Measurements from ENCODE around the gene ACOX3.

Gene ACOX3

GRCh38 chr4:8383016-8383415 is 57.5 kb downstream of the ACOX3 start:
- Histone ChIP-seq H3K36me3 (ENCODE audit: control insufficient read depth, insufficient read depth, low read length) (peaks cover 16% of the 10 kb centered on the region), H3K9me3 (ENCODE audit: control insufficient read depth, low read length) (no peaks in the 10 kb centered on the region), H3K27me3 (replicated peaks; ENCODE audit: control insufficient read depth, insufficient read depth, low read length, poor library complexity, severe bottlenecking) (no peaks in the 10 kb centered on the region), H3K27ac (ENCODE audit: insufficient read depth, low read length, poor library complexity, severe bottlenecking) (no peak overlapping the region), H3K4me1 (ENCODE audit: control insufficient read depth, insufficient read depth, low read length, poor library complexity, severe bottlenecking) (no peaks in the 10 kb centered on the region), H3K4me3 (ENCODE audit: insufficient read depth, low read depth, low read length, poor library complexity, severe bottlenecking) (no peak overlapping the region)
- no peak for DNase-seq

- H3K4me1 ChIP-seq (ENCODE audit: control insufficient read depth, insufficient read depth, low read length, poor library complexity, severe bottlenecking) = no peaks in the 10 kb centered on the region
- DNase-seq = no peak
- peaks cover 7% of the 10 kb centered on the region for H3K36me3 ChIP-seq (ENCODE audit: control insufficient read depth, insufficient read depth, low read length)
- H3K4me3 ChIP-seq (ENCODE audit: insufficient read depth, low read depth, low read length, poor library complexity, severe bottlenecking) = no peak overlapping the region
- no peaks in the 10 kb centered on the region for H3K9me3 ChIP-seq (ENCODE audit: control insufficient read depth, low read length)
- no peaks in the 10 kb centered on the region for H3K27me3 ChIP-seq (replicated peaks; ENCODE audit: control insufficient read depth, insufficient read depth, low read length, poor library complexity, severe bottlenecking)
- H3K27ac ChIP-seq (ENCODE audit: insufficient read depth, low read length, poor library complexity, severe bottlenecking) = no peak overlapping the region
Observed at GRCh38 chr4:8381814-8382581, 58.5 kb downstream of the ACOX3 start.

- no peaks in the 10 kb centered on the region for H3K4me1 ChIP-seq (ENCODE audit: control insufficient read depth, insufficient read depth, low read length, poor library complexity, severe bottlenecking)
- H3K36me3 ChIP-seq (ENCODE audit: control insufficient read depth, insufficient read depth, low read length) = no peaks in the 10 kb centered on the region
- no peak overlapping the region for H3K4me3 ChIP-seq (ENCODE audit: insufficient read depth, low read depth, low read length, poor library complexity, severe bottlenecking)
- no peak overlapping the region for H3K27ac ChIP-seq (ENCODE audit: insufficient read depth, low read length, poor library complexity, severe bottlenecking)
- H3K27me3 ChIP-seq (replicated peaks; ENCODE audit: control insufficient read depth, insufficient read depth, low read length, poor library complexity, severe bottlenecking) = no peaks in the 10 kb centered on the region
- DNase-seq = no peak
- H3K9me3 ChIP-seq (ENCODE audit: control insufficient read depth, low read length) = no peaks in the 10 kb centered on the region
Observed at GRCh38 chr4:8380511-8381415, 59.8 kb downstream of the ACOX3 start.

DNA sequence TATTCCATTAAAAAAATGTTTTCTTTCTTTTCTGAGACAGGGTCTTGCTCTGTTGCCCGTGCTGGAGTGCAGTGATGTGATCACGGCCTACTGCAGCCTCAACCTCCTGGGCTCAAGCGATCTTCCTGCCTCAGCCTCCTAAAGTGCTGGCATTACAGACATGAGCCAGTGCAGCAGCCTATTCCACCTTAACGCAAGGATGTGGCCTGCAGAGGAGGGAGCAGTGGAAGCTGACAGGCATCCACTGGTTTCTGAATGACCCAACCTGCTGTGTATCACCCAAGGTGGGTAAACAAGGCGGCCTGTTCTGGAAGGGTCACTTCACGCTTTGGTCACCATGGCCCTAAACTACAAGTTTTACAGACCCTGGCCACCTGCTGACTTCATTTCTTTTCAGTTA is 60.8 kb downstream of the ACOX3 start:
- no peak overlapping the region for H3K27ac ChIP-seq (ENCODE audit: insufficient read depth, low read length, poor library complexity, severe bottlenecking)
- no peaks in the 10 kb centered on the region for H3K9me3 ChIP-seq (ENCODE audit: control insufficient read depth, low read length)
- no peaks in the 10 kb centered on the region for H3K36me3 ChIP-seq (ENCODE audit: control insufficient read depth, insufficient read depth, low read length)
- no peaks in the 10 kb centered on the region for H3K27me3 ChIP-seq (replicated peaks; ENCODE audit: control insufficient read depth, insufficient read depth, low read length, poor library complexity, severe bottlenecking)
- DNase-seq = no peak
- H3K4me3 ChIP-seq (ENCODE audit: insufficient read depth, low read depth, low read length, poor library complexity, severe bottlenecking) = no peak overlapping the region
- no peaks in the 10 kb centered on the region for H3K4me1 ChIP-seq (ENCODE audit: control insufficient read depth, insufficient read depth, low read length, poor library complexity, severe bottlenecking)

DNA sequence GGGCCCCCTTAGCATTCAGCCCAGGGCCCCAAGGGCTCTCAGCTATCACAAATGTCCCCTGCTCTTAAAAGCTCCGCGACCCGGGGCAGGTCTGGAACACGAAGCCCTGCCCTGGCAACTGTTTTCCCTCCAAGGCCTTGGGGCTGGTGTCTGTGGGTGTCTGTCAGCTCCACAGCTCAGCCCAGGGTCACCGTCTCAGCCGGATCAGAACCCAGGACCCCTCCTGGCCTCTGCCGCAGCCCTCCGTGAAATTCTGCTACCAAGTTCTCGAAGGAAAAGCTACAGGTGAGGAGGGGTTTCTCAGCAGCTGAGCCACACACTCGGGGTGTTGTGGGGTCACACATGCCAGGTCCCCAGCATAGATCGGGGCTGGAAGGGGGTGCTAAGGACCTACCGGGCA is 61.2 kb downstream of the ACOX3 start:
- Histone ChIP-seq H3K9me3 (ENCODE audit: control insufficient read depth, low read length) (no peaks in the 10 kb centered on the region), H3K27me3 (replicated peaks; ENCODE audit: control insufficient read depth, insufficient read depth, low read length, poor library complexity, severe bottlenecking) (no peaks in the 10 kb centered on the region), H3K36me3 (ENCODE audit: control insufficient read depth, insufficient read depth, low read length) (no peaks in the 10 kb centered on the region), H3K27ac (ENCODE audit: insufficient read depth, low read length, poor library complexity, severe bottlenecking) (no peak overlapping the region), H3K4me1 (ENCODE audit: control insufficient read depth, insufficient read depth, low read length, poor library complexity, severe bottlenecking) (no peaks in the 10 kb centered on the region), H3K4me3 (ENCODE audit: insufficient read depth, low read depth, low read length, poor library complexity, severe bottlenecking) (no peak overlapping the region)
- no peak for DNase-seq

- Histone ChIP-seq H3K9me3 (ENCODE audit: control insufficient read depth, low read length) (no peaks in the 10 kb centered on the region), H3K27me3 (replicated peaks; ENCODE audit: control insufficient read depth, insufficient read depth, low read length, poor library complexity, severe bottlenecking) (no peaks in the 10 kb centered on the region), H3K27ac (ENCODE audit: insufficient read depth, low read length, poor library complexity, severe bottlenecking) (no peak overlapping the region), H3K4me3 (ENCODE audit: insufficient read depth, low read depth, low read length, poor library complexity, severe bottlenecking) (no peak overlapping the region), H3K4me1 (ENCODE audit: control insufficient read depth, insufficient read depth, low read length, poor library complexity, severe bottlenecking) (no peaks in the 10 kb centered on the region), H3K36me3 (ENCODE audit: control insufficient read depth, insufficient read depth, low read length) (no peaks in the 10 kb centered on the region)
- DNase-seq = no peak
Observed at GRCh38 chr4:8378776-8379175, 61.7 kb downstream of the ACOX3 start.

GRCh38 chr4:8378101-8378724 is 62.3 kb downstream of the ACOX3 start:
- H3K9me3 ChIP-seq (ENCODE audit: control insufficient read depth, low read length) = no peaks in the 10 kb centered on the region
- H3K36me3 ChIP-seq (ENCODE audit: control insufficient read depth, insufficient read depth, low read length) = no peaks in the 10 kb centered on the region
- no peak overlapping the region for H3K4me3 ChIP-seq (ENCODE audit: insufficient read depth, low read depth, low read length, poor library complexity, severe bottlenecking)
- H3K27ac ChIP-seq (ENCODE audit: insufficient read depth, low read length, poor library complexity, severe bottlenecking) = no peak overlapping the region
- DNase-seq = no peak
- H3K4me1 ChIP-seq (ENCODE audit: control insufficient read depth, insufficient read depth, low read length, poor library complexity, severe bottlenecking) = no peaks in the 10 kb centered on the region
- H3K27me3 ChIP-seq (replicated peaks; ENCODE audit: control insufficient read depth, insufficient read depth, low read length, poor library complexity, severe bottlenecking) = no peaks in the 10 kb centered on the region

GRCh38 chr4:8377103-8378075 is 63.1 kb downstream of the ACOX3 start:
- Histone ChIP-seq H3K36me3 (ENCODE audit: control insufficient read depth, insufficient read depth, low read length) (no peaks in the 10 kb centered on the region), H3K4me3 (ENCODE audit: insufficient read depth, low read depth, low read length, poor library complexity, severe bottlenecking) (no peak overlapping the region), H3K9me3 (ENCODE audit: control insufficient read depth, low read length) (no peaks in the 10 kb centered on the region), H3K4me1 (ENCODE audit: control insufficient read depth, insufficient read depth, low read length, poor library complexity, severe bottlenecking) (no peaks in the 10 kb centered on the region), H3K27ac (ENCODE audit: insufficient read depth, low read length, poor library complexity, severe bottlenecking) (no peak overlapping the region), H3K27me3 (replicated peaks; ENCODE audit: control insufficient read depth, insufficient read depth, low read length, poor library complexity, severe bottlenecking) (no peaks in the 10 kb centered on the region)
- no peak for DNase-seq

DNA sequence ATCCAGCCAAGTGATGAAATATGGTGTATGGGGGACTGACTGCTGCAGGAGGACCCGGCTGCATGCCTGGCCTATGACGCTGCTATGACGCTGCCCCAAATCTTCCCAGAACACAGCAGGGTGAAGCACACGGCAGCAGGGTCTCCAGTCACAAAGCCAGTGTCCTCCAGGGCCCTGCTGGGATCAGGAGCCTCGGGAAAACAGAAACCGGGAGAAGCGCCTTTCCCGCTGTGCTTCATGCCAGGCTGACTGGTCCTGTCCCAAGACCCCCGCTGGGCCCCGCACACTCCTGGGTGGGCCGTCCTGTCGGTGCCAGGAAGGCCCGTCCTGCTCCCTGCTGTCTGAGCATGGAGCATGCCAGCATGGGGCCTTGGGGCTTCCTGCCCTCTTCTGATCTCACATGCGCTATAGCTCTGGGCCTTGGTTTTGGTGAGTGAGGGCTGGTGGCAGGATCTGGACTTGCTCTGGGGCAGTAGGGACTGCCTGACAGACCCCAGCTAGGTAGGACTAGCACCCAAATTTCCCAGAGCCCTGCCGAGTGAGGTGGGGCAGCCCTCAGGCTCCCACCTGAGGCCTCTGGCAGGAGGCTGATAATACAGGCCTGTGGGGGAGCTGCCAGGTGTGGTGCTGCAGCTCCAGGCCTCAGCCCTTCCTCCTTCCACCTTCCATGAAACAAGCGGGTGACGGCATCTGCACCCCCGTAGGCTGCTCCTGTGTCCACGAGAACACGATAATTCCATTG is 64.0 kb downstream of the ACOX3 start:
- no peaks in the 10 kb centered on the region for H3K4me1 ChIP-seq (ENCODE audit: control insufficient read depth, insufficient read depth, low read length, poor library complexity, severe bottlenecking)
- DNase-seq = no peak
- no peaks in the 10 kb centered on the region for H3K36me3 ChIP-seq (ENCODE audit: control insufficient read depth, insufficient read depth, low read length)
- H3K4me3 ChIP-seq (ENCODE audit: insufficient read depth, low read depth, low read length, poor library complexity, severe bottlenecking) = no peak overlapping the region
- H3K27me3 ChIP-seq (replicated peaks; ENCODE audit: control insufficient read depth, insufficient read depth, low read length, poor library complexity, severe bottlenecking) = no peaks in the 10 kb centered on the region
- H3K27ac ChIP-seq (ENCODE audit: insufficient read depth, low read length, poor library complexity, severe bottlenecking) = no peak overlapping the region
- no peaks in the 10 kb centered on the region for H3K9me3 ChIP-seq (ENCODE audit: control insufficient read depth, low read length)

Data from effector memory CD4-positive, alpha-beta T cell (primary cell).